Measurements from ENCODE around the gene HIVEP3. TPM values are rescaled to one million over a fixed set of nuclear protein-coding genes. Genes with fewer than 3 reads are reported as not detected.
A peak's percentile ranks its signal among the peaks of the same experiment; 100 is the strongest.

HIVEP3 gene
- total and polyA plus RNA-seq, 2 of the 13 experiments (the other 11 are each of a cell fraction or from before 2014, with no cell fraction given): 0.05 TPM; not detected in 1

DNA sequence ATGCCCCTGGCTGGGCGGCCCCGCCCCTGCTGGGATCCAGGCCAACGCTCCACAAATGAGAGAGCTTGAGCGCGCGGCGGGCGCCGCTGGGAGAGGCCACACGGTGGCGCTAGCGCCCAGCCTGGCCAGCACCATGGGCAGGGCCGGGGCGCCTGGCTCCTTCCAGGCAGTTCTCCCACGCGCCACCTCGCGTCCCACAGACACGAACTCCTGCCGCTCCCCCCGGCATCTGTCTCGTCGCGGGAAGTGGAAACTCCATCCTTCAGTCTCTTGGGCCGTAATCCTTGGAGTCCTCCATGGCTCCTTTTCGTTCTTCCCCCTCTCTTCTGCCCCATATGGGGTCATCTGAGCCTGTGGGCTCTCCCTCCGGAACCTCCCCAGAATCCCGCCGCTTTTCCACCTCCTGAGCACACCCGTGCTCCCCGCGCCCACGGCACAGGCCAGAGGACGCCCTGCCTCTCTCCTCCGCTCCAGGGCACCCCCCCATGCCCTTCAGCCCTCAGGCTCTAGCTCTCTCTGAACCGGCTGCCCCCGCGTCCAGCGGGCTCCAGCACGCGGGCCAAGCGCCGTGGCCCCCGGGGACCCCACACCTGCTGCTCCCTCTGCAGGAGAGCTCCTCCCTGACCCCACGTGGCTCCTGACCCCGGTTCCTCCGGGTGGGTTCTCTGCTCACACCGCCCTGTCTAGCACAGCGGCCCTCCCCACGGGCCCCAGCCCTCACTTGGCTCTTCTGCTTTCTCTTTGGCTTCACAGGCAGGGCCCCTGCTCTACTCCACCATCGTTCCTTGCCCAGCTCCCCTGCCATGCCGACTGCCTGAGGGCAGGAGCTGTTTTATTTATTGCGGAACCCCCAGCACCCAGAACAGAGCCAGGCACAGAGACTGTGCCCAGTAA lies 402.3 kb downstream of the HIVEP3 start (continued):
- TF ChIP-seq SKIL (CRISPR knock-in tag; IDR thresholded peaks at IDR 0.05; ENCODE audit: borderline replicate concordance): no peak
- no peak for TF ChIP-seq HOXD1 (CRISPR knock-in tag; IDR thresholded peaks at IDR 0.05)
- TF ChIP-seq ZNF569 (CRISPR knock-in tag; IDR thresholded peaks at IDR 0.05; ENCODE audit: borderline replicate concordance): no peak
- TF ChIP-seq GPN1 (CRISPR knock-in tag; IDR thresholded peaks at IDR 0.05; ENCODE audit: borderline replicate concordance): no peak
- no peak for TF ChIP-seq ZSCAN31 (CRISPR knock-in tag; IDR thresholded peaks at IDR 0.05; ENCODE audit: low read depth)
- no peak for TF ChIP-seq ZNF30 (CRISPR knock-in tag; IDR thresholded peaks at IDR 0.05)
- TF ChIP-seq TSC22D2 (CRISPR knock-in tag; IDR thresholded peaks at IDR 0.05; ENCODE audit: borderline replicate concordance): no peak
- 0 out of 2 replicates have a peak, but pooled peaks have one; percentile 33 for TF ChIP-seq ZFY (CRISPR knock-in tag; IDR thresholded peaks at IDR 0.05)
- TF ChIP-seq ZBTB3 (CRISPR knock-in tag; IDR thresholded peaks at IDR 0.05; ENCODE audit: borderline replicate concordance, low read depth): no peak
- no peak for TF ChIP-seq PCBP2 (optimal IDR thresholded peaks at IDR 0.05; ENCODE audit: low read depth, low read length, poor library complexity, severe bottlenecking)
- no peak for TF ChIP-seq EP300 (IDR thresholded peaks at IDR 0.05; ENCODE audit: low read depth in 2 of 2, low read length in 2 of 2)
- TF ChIP-seq EP300 (CRISPR knock-in tag; IDR thresholded peaks at IDR 0.05; ENCODE audit: borderline replicate concordance): no peak
- TF ChIP-seq ARNT (IDR thresholded peaks at IDR 0.05): no peak
- peak; percentile 52; the same call in 1 of the 2 replicates for TF ChIP-seq ZNF766 (CRISPR knock-in tag; IDR thresholded peaks at IDR 0.05; ENCODE audit: borderline replicate concordance)
- no peak for TF ChIP-seq CAMTA2 (CRISPR knock-in tag; IDR thresholded peaks at IDR 0.05; ENCODE audit: borderline replicate concordance)
- no peak for TF ChIP-seq HIVEP1 (CRISPR knock-in tag; IDR thresholded peaks at IDR 0.05)
- peak; percentile 55 for TF ChIP-seq YY1 (IDR thresholded peaks at IDR 0.05; ENCODE audit: insufficient read depth, insufficient replicate concordance, low read depth, low read length)
- no peak for TF ChIP-seq NCOA5 (CRISPR knock-in tag; IDR thresholded peaks at IDR 0.05)
- no peak for TF ChIP-seq FOXK2 (IDR thresholded peaks at IDR 0.05)
- no peak for TF ChIP-seq NPAS2 (CRISPR knock-in tag; IDR thresholded peaks at IDR 0.05; ENCODE audit: borderline replicate concordance)
- TF ChIP-seq ZNF251 (CRISPR knock-in tag; IDR thresholded peaks at IDR 0.05): no peak
- TF ChIP-seq ZNF264 (CRISPR knock-in tag; IDR thresholded peaks at IDR 0.05): no peak
- TF ChIP-seq SP4 (CRISPR knock-in tag; IDR thresholded peaks at IDR 0.05): no peak
- no peak for TF ChIP-seq ZNF564 (CRISPR knock-in tag; IDR thresholded peaks at IDR 0.05)
- TF ChIP-seq MAZ (IDR thresholded peaks at IDR 0.05; ENCODE audit: borderline replicate concordance, low read depth, low read length): no peak
- TF ChIP-seq MAZ (CRISPR knock-in tag; IDR thresholded peaks at IDR 0.05; ENCODE audit: low read depth): peak; percentile 76
- no peak for TF ChIP-seq THAP11 (CRISPR knock-in tag; IDR thresholded peaks at IDR 0.05)
- no peak for TF ChIP-seq PAWR (CRISPR knock-in tag; IDR thresholded peaks at IDR 0.05; ENCODE audit: borderline replicate concordance)
- TF ChIP-seq, protein P1, sequence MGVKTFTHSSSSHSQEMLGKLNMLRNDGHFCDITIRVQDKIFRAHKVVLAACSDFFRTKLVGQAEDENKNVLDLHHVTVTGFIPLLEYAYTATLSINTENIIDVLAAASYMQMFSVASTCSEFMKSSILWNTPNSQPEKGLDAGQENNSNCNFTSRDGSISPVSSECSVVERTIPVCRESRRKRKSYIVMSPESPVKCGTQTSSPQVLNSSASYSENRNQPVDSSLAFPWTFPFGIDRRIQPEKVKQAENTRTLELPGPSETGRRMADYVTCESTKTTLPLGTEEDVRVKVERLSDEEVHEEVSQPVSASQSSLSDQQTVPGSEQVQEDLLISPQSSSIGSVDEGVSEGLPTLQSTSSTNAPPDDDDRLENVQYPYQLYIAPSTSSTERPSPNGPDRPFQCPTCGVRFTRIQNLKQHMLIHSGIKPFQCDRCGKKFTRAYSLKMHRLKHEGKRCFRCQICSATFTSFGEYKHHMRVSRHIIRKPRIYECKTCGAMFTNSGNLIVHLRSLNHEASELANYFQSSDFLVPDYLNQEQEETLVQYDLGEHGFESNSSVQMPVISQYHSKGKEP (CRISPR knock-in tag; IDR thresholded peaks at IDR 0.05): no peak

Measured in HepG2 (cell line).